HT-29 (cell line): Measurements from ENCODE around the gene HS3ST4. TPM values are rescaled to one million over a fixed set of nuclear protein-coding genes. Genes with fewer than 3 reads are reported as not detected.
"Not testable (repeated sequence)": the region's sequence is repeated elsewhere in the genome, so short reads cannot be mapped to it uniquely, and the experiment has no call there.

Source experiments
- DNase-seq: peaks from one replicate; pipeline ENCODE4 v3.0.0-alpha.2; 2015; ENCODE audit warnings: low spot score
- total RNA-seq: library from RNA; depleted of rRNA; stranded (reverse); fragments of >200 nt; shearing (Covaris generic); gene quantifications from 2 replicates; pipeline ENCODE4 v1.2.3, GENCODE V29; 2014

Gene HS3ST4
- total RNA-seq, 1 experiment from 2014 or later: not detected

DNA sequence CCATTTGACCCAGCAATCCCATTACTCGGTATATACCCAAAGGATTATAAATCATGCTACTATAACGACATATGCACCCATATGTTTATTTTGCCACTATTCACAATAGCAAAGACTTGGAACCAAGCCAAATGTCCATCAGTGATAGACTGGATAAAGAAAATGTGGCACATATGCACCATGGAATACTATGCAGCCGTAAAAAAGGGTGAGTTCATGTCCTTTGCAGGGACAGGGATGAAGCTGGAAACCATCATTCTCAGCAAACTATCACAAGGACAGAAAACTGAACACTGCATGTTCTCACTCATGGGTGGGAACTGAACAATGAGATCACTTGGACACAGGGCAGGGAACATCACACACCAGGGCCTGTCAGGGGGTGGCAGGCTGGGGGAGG, 406.4 kb downstream of the HS3ST4 start:
- DNase-seq: not testable (repeated sequence)

DNA sequence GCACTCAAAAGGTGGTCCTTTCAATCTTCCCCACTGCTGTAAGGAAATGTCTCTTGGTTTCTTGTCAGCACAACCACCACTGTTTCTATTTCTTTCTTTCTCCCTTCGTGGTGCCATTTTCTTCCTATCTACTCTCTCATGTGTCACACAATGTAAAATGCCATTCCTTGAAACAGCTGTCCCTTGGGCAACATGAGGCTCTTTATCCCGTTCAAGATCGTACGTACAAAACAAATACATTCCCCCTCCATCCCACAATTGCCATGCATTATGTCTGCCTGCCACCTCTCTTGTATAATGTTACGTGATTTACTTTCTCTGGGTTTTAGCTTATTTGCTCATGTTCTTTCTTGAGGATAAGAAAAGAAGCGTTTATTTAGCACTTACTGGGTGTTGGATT, 410.6 kb downstream of the HS3ST4 start:
- DNase-seq: no peak

DNA sequence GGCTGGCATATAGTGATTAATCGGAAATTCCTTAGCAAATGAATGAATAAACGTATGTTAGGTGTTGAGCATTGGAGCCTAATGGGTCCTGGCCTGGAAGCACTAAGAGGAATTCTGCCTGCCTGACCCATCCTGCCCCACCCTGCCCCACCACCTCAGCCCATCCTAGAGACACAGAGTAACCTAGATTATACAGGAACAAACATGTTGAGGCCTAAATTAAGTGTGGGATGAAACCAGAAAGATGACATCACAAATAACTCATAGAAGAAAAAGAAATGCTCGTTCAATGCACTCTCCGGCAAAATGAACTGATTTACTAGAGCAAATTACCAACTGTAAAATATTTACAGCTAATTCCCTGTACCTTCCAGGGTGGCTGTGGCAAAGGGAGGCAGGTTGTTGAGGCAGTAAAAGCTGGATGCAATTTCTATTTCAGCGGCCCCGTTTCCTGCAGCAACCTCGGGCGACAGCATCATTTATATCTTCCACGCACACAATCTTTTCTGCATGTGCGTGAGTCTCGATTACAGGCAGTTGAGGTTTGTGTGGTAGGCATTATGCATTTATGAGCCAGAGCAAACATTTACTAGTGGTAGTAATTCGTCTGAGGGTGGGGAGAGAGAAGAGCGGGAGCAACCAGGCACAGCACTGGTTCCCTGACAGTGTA, 417.2 kb downstream of the HS3ST4 start:
- DNase-seq: no peak

DNA sequence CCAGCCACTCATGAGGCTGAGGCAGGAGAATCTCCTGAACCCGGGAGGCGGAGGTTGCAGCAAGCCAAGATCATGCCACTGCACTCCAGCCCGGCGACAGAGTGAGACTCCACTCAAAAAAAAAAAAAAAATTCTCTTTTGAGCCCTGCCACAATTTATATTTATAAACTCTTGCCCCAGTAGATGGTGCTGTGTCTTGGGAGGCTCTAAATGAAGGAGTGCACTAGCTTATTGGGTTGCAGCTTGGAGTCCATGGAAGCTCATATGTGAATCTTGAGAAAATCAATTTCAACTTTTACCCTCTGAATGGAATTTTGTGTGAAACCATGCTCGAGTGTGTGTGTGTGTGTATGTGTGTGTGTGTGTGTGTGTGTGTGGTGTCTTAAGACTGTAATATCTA, 420.1 kb downstream of the HS3ST4 start:
- DNase-seq: no peak

DNA sequence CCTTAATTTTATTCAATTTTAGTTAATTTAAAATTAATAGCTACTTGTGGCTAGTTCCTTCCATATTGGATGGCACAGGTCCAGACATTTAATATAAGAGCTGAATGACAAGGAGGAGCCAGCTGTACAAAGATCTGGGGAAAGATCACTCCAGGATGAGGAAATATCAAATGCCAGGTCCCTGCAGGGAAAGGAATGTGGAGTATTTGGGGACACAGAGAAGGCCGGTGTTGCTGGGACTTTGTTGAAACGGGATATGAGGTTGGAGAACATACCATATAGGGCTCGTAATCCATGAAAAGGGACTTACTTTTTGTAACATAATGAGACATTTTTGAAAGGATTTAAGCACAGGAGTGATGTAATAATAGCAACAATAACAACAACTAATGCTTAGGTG, 426.8 kb downstream of the HS3ST4 start:
- DNase-seq: no peak

DNA sequence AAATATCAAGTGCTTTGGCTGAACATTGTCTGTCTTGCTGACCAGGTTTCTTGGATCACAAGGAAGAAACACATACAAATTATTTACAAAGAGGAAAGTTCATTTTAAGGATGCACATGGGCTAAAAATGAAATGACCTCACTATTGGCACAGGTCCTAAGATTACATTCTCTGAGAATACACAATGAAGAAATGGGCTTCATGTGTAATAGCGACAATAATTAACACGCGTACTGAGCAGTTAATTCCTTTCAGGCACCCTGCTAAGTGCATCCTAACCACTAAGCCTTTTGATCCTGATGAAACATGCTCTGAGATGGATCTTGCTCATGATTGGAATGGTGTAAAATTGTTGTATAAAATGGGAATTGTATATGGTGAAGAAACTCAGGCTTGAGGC, 429.0 kb downstream of the HS3ST4 start:
- no peak for DNase-seq

DNA sequence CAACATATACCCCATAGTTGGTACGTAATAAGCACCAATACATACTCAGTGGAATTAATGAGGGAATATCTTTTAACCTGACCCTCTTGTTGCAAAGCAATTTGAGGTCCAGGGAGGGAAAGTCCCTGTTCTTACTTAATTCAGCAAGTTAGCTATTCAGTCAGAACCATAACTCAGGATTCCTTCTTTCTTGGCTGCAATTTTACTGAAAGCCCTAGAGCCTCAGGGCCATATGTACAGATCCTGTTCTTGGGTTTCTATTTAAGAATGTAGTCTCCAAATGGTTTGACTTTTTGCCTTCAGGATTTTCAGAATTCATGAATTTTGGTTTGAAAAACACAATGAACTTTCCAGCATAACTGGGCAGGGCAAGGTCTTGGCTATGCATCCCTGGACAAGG, 436.5 kb downstream of the HS3ST4 start:
- no peak for DNase-seq

DNA sequence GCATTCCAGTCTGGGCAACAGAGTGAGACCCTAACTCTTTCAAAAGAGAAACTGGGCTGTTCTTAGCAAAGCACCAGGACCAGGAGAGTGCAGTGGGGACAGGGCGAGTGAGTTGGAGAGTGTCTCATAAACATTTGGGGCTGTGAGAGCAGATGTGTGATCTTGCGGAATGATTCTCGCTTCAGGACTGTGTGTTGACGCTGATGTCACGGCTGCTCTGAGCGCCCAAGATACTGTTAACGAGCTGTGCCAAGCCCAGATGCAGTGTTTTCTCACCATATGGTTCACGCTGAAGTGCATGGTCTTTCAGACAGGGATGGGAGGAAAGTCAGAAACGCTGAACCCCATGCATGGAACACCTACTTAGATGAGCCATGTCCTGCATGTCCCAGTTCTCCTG, 438.2 kb downstream of the HS3ST4 start:
- DNase-seq: no peak

DNA sequence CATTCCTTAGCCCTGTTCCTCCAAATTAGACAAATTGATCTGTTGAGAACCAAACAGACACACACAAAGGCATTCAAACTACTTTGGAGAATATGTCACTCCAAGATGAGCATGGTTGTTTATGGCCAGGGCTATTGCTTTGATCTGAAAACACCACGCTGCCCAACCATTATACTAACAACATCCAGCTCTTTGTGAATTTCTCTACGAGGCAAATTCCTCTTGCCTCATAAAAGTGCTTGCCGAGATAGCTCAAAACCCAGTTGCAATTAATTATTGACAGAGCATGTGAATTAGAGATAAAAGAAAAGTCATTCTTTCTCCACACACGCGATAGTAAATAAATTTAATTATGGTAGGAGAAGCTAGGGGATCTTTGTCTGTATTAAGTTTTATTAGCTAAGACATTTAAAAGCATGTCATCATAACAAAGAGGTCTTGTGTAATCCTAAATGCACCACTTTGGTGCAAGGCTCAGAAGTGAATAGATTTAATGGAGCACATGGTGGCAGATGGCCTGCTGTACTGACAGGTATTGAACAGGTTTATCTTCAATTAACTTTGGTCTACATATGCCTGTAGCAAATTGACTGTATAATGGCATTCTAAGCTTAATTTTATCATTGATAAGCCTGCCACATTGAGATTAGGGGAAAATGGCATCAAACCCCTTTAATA, 441.8 kb downstream of the HS3ST4 start:
- DNase-seq: no peak

DNA sequence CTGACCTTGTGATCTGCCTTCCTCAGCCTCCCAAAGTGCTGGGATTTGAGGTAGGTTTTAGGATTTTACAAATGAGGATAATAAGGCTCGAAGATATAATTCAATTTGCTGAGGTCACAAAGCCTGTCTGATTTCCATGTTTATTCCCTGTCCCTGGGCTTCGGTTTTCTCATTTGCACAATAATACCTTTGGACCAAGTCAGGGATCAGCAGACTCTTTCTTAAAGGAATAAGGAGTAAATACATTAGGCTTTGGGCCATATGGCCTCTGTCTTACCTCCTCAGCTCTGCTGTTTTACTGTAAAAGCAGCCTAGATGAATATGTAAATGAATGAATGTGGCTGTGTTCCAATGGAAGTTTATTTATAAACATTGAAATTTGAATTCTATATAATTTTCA, 442.8 kb downstream of the HS3ST4 start:
- no peak for DNase-seq

DNA sequence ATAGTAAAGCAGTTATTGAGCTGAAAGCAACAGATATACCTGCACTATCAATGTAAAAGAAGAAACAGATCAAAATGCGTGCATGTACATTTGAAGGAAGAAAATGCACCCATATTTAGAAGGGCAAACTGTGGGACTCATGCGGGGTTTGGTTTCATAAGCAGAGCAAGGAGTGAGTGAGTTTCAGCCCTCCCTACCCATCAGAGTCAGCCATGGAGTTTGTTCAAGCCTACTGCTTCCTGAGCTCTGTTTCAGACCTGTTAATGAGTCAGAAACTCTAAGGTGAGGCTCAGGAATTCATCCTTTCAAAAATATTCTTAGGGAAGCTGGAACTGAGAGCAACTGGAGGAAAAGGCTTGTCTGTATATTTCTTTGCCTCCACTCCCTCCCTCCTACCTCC, 446.2 kb downstream of the HS3ST4 start:
- DNase-seq: no peak

DNA sequence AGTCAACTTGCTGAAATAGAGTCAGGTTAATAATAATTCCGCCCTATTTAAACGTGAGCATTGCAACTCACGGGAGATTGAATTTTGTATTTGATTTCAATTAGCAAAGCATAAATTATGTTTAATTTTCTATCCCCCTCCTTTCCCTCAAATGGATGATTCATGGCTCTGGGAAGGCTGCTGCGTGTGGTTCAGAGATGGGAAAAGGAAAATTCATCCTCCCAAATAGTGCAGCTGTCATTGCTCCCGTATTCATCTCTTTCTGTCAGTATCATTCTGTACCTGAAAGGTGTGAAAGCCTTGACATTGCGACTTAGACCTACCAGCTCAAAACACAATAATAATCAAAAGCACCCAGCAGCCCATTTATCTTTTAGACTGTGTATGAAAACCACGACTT, 447.3 kb downstream of the HS3ST4 start:
- DNase-seq: no peak

DNA sequence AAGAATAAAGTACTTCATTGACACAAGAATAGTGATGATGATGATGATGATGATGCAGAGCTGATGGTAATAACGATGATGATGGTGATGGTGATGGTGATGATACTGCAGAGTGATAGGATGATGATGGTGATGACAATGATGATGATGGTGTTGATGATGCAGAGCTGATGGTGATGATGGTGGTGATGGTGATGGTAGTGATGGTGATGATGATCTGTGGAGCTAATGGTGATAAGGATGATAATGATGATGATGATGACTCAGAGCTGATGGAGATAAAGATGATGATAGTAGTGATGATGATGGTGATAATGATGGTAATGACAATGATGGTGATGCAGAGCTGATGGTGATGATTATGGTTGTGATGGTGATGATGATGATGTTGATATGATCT, 448.1 kb downstream of the HS3ST4 start:
- DNase-seq: no peak

DNA sequence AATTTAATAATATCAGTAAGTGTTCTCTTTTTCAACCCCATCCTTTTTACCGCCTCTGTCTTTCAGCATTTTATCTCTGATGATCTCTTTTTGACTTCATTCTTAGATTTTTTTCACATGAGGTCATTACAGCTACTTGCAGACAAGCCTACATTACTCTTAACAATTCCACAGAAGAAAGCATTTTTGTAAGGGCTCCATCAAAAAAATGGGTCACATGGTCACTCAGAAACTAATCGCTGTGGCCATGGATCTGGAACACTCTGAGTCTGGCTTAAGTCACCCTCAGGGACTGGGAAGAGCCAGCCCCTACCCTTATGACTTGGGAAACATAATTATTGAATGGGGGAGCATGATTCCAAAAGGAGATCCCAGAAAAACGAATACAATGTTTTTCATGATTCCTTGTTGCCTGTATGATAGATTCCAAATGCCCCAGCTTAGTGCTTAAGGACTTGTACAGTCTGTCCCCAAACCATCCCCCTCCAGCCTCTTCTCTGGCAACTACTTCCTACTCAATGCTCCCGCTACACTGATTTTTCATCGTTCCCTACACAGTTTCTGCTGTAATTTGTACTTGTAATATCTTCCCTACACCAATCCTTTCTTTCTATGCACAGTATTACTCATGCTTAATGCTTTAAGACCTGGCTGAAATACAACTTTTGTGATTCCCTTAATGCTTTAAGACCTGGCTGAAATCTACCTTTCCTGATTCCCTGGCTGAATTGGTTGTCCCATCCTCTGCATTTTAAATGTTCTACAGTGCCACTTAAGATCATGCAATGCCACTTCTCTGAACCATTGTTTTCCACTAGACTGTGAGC, 457.8 kb downstream of the HS3ST4 start:
- DNase-seq: no peak

DNA sequence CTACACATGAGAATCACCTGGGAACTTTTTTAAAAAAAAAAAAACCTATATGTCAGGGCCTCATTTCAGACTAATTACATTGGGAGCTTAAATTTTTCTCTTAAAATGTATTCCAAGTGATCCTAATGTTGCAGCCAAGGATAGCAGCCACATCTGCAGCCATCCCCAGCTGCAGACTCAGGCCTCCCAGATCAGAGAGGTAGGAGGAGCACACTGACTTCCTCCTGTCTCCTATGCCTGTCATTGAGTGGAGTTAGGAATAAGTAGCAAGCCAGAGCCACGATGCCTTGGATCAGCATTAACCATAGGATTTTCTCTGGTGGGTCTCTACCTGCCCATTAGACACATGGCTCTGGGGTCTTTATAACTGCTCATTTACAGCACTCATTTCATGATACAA, 463.5 kb downstream of the HS3ST4 start:
- no peak for DNase-seq

DNA sequence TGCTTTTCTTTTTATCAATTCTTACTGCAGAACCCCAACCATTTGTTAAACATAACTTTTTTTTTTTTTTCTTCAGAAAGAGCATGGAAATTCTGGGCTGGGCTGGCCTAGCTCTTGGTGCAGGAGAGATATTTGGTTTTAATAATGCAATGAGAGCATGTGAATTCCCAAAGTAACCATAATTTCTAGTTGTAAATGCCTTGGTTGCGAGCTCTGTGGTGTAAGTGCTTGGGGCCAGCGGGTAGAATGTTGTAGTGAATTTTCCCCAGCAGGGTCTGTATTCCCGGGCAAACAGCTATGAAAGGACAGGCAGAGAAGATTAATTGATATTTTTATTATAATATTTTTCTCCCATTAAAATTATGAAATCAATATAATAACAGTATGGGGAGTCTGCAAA, 465.6 kb downstream of the HS3ST4 start:
- DNase-seq: no peak

DNA sequence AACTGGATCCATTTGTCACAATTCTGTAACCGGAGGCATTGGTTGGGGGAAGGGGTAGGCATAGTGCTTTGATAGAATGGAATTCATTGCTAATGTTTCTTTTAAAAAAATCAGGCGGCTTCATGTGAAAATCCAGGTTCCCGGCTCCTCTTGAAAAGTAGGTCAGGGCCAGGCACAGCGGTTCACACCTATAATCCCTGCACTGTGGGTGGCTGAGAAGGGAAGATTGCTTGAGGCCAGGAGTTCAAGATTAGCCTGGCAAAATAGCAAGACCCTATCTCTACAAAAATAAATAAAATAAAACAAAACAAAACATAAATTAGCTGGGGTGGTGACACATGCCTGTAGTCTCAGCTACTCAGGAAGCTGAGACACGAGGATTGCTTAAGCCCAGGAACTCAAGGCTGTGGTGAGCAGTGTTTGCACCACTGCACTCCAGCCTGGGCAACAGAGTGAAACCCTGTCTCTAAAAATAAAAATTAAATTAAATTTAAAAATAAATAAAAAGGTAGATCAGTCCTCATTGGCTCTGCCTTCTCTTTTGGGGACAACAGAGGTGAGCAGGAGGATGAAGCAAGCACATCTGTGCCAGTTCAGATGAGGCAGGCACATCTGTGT, 466.5 kb downstream of the HS3ST4 start:
- DNase-seq: no peak

DNA sequence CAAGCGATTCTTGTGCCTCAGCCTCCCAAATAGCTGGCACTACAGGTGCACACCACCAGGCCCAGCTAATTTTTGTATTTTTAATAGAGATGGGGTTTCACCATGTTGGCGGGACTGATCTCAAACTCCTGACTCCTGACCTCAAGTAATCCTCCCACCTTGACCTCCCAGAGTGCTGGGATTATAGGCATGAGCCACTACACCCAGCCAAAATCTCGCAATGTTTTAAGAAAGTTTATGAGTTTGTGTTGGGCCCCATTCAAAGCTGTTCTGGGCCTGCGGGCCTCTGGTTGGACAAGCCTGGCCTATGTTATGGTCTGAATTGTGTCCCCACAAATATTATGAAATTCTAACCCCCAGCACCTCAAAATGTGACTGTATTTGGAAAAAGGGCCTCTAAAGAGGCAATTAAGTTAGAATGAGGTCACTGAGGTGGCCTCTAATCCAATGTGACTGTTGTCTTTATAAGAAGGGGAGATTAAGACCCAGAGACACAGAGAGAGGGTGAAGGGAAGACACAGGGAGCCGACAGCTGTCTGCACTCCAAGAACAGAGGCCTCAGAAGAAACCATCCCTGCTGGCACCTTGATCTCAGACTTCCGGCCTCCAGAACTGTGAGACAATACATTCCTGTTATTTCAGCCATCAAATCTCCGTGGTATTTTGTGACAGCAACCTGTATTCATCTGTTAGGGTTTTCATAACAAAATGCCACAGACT, 469.9 kb downstream of the HS3ST4 start:
- no peak for DNase-seq

DNA sequence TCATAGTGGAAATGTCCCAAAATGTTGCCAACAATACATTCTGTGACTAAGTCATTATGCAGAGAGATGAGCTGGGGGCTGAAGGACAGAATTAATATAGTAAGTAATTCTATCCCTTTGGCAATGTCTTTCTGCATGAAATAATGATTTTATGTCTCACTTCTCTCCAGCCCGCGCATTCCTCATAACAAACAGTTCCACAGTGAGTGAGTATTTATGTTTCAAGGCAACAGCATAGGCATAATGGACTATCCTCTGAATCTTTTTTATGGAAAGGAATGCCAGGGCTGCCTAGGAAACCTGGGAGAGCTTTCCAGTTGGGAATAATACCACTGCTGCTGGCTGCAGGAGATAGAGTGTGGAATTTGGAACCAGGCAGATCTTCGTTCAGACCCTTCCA, 477.7 kb downstream of the HS3ST4 start:
- no peak for DNase-seq

DNA sequence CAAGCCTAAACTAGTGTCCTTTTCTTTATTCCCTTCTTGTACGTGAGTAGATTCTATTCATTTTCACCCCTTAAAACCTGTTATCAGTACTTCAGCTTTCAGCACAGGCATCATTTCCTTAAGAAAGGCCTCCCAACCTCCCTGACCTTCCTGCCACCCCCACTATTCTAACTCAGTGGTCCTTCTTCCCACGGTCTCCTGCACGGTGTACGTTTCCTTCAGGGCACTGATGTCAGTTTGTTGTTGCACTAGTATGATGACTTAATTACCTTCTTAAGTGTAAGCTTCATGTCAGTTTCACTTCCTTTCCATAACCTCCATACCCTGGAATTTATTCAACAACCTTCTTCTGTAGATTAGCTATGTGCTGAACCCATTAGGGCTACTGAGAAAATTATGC, 484.2 kb downstream of the HS3ST4 start:
- DNase-seq: no peak

DNA sequence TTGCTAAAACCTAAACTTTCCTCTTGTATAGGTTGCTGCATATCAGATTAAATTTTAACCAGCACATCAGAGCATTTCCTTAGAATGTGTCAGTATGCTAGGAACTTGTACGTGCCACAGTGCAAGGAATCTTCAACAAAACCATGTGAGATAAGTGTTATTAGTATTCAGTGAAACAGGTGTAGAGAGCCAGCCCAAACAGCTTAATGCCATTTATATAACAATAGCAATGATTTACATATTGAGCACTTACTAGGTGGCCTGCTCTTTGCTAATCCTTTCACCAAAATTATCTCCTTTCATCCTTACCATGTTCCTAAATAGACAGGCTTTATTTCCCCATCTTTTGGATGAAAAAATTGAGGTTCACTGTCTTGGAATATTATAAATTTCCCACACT, 485.7 kb downstream of the HS3ST4 start:
- no peak for DNase-seq

DNA sequence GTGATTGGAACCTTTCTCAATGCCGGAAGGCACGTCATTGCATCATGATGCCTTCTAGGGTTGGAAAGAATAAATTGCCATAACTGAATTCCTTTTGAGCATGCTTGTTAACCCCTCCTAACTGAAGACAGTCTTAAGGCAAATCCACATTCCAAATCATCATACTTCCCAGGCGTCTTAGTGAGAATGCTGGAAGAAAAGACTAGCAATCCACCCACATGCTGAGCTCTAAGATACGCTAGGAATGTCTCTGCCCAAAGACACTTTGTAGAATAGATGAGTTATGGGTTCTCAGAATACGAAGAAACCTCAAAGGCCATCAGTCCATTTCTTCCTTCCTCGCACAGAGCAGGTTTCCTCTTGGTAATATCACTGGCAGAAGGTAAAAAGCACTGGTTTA, 486.5 kb downstream of the HS3ST4 start:
- no peak for DNase-seq
